Right atrium auricular region (tissue), 2 donors: ENCODE results near the gene UTP18. TPM values are rescaled to one million over a fixed set of nuclear protein-coding genes. Genes with fewer than 3 reads are reported as not detected.

ENCODE experiments used
- DNase-seq: peaks from one replicate; pipeline ENCODE4 v3.0.0-alpha.2; 2019; ENCODE audit warnings: low spot score
- H3K27ac ChIP-seq, 2 donors: fragments of 200-600 bp; sonication (generic); 1 replicate in 1 of 2; 2 replicates in 1 of 2; pipeline ENCODE4 v1.5.1; 2016 to 2019
- H3K27me3 ChIP-seq, 2 donors: fragments of 200-600 bp; sonication (generic); one replicate each; pipeline versions ENCODE4 v1.5.1 to v1.6.0; 2017 to 2019
- H3K36me3 ChIP-seq: fragments of 200-600 bp; sonication (generic); one replicate; pipeline ENCODE4 v1.5.1; 2016
- H3K4me1 ChIP-seq, 2 donors: fragments of 200-600 bp; sonication (generic); one replicate each; pipeline versions ENCODE4 v1.5.1 to v1.6.0; 2017 to 2019
- H3K4me3 ChIP-seq, 2 donors: fragments of 200-600 bp; sonication (generic); 1 replicate in 1 of 2; 2 replicates in 1 of 2; pipeline ENCODE4 v1.5.1; 2017 to 2019; ENCODE audit warnings: mild to moderate bottlenecking in 1 of 2, moderate library complexity in 1 of 2
- H3K9me3 ChIP-seq, 2 donors: fragments of 200-600 bp; sonication (generic); one replicate each; pipeline ENCODE4 v1.5.1; 2019
- CTCF ChIP-seq, 2 donors: fragments of 200-600 bp; sonication (generic); IDR thresholded peaks; one replicate each; pipeline ENCODE4 v1.5.1; 2019; ENCODE audit warnings: antibody characterized with exemption in 2 of 2
- total RNA-seq, 2 donors: library from RNA; depleted of rRNA; stranded (reverse); fragments of >200 nt; gene quantifications; one replicate each; pipeline ENCODE4 v1.1.0, GENCODE V29; 2016

UTP18 gene
- total RNA-seq, 2 donors from 2014 or later: 5.2 to 15.1 TPM

- Histone ChIP-seq H3K9me3 (no peaks in the 10 kb centered on the region), H3K27me3 (no peaks in the 10 kb centered on the region), H3K36me3 (no peaks in the 10 kb centered on the region), H3K27ac (no peak overlapping the region), H3K4me3 (no peak overlapping the region), H3K4me1 (no peaks in the 10 kb centered on the region)
- TF ChIP-seq CTCF (IDR thresholded peaks at IDR 0.05): no peak
- DNase-seq: no peak
Measured at GRCh38 chr17:51238255-51238887, 22.0 kb upstream of the UTP18 start.

DNA sequence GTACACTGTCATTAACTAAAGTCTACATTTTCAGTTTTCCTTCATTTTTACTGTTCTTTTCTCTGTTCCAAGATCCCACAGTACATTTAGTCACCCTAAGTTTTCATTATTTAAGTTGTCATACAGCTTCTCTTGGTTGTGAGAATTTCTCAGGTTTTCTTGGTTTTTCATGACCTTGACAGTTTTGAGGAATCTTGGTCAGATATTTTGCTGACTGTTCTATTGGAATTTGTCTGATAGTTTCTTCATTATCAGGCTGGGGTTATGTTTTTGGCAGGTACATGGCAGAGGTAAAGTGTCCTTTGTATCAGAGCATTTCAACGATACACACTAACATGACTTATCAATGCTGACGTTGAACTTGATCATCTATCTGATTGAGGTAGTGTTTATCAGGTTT lies 20.1 kb upstream of the UTP18 start:
- no peak for TF ChIP-seq CTCF (IDR thresholded peaks at IDR 0.05)
- Histone ChIP-seq H3K27me3 (no peaks in the 10 kb centered on the region), H3K9me3 (no peaks in the 10 kb centered on the region), H3K4me1 (no peaks in the 10 kb centered on the region), H3K27ac (no peak overlapping the region), H3K36me3 (no peaks in the 10 kb centered on the region), H3K4me3 (no peak overlapping the region)
- no peak for DNase-seq

- Histone ChIP-seq H3K27ac (no peak overlapping the region), H3K9me3 (no peaks in the 10 kb centered on the region), H3K4me1 (no peaks in the 10 kb centered on the region), H3K36me3 (no peaks in the 10 kb centered on the region), H3K4me3 (no peak overlapping the region), H3K27me3 (no peaks in the 10 kb centered on the region)
- DNase-seq: no peak
- no peak for TF ChIP-seq CTCF (IDR thresholded peaks at IDR 0.05)
Measured at GRCh38 chr17:51244041-51244440, 16.3 kb upstream of the UTP18 start.

GRCh38 chr17:51245535-51245934 lies 14.8 kb upstream of the UTP18 start:
- no peak overlapping the region for H3K27ac ChIP-seq
- no peaks in the 10 kb centered on the region for H3K4me1 ChIP-seq
- no peaks in the 10 kb centered on the region for H3K9me3 ChIP-seq
- H3K27me3 ChIP-seq: no peaks in the 10 kb centered on the region
- DNase-seq: no peak
- no peak for TF ChIP-seq CTCF (IDR thresholded peaks at IDR 0.05)
- no peak overlapping the region for H3K4me3 ChIP-seq
- no peaks in the 10 kb centered on the region for H3K36me3 ChIP-seq

DNA sequence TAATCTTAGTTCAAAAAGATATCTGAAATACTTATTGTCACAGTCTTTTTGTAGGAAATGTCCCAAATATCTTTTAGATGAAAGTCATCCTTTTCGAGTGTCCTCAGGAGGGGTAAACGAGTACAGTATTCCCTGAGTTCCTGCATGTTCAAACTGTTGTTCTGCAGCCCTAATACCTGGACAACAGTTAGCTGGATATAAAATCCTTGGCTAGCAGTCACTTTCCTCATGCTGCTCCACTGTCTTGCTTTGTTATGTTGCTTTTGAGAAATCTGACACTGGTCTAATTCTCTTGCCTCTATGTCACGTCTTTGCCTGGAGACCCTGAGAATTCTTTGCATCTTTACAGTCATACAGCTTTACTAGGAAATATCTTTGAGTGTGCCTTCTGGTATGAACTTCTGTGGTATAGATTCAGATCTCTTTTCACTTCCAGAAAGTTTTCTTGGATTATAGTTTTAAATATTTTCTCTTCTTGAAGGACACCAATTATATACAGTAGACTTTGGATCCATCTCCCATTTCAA lies 10.0 kb upstream of the UTP18 start:
- no peak for TF ChIP-seq CTCF (IDR thresholded peaks at IDR 0.05)
- H3K36me3 ChIP-seq: no peaks in the 10 kb centered on the region
- H3K9me3 ChIP-seq: no peaks in the 10 kb centered on the region
- H3K27ac ChIP-seq: no peak overlapping the region
- no peaks in the 10 kb centered on the region for H3K27me3 ChIP-seq
- DNase-seq: no peak
- H3K4me3 ChIP-seq: no peak overlapping the region
- H3K4me1 ChIP-seq: no peaks in the 10 kb centered on the region

GRCh38 chr17:51251010-51251409 lies 9.3 kb upstream of the UTP18 start:
- Histone ChIP-seq H3K9me3 (no peaks in the 10 kb centered on the region), H3K27me3 (no peaks in the 10 kb centered on the region), H3K36me3 (no peaks in the 10 kb centered on the region)

More at GRCh38 chr17:51251010-51251409, 9.3 kb upstream of the UTP18 start:
- no peak for TF ChIP-seq CTCF (IDR thresholded peaks at IDR 0.05)
- H3K27ac ChIP-seq: no peak overlapping the region
- H3K4me3 ChIP-seq: no peak overlapping the region
- no peak for DNase-seq
- H3K4me1 ChIP-seq: peaks cover 0 to 5% of the 10 kb centered on the region in 2 donors
